ENCODE results near the gene MAN1A2. TPM values are rescaled to one million over a fixed set of nuclear protein-coding genes. Genes with fewer than 3 reads are reported as not detected.

Gene MAN1A2
- total and polyA plus RNA-seq, 9 of the 15 experiments (the other 6 are each of a cell fraction or from before 2014, with no cell fraction given) = 4.2 to 38.4 (median 18.7) TPM

DNA sequence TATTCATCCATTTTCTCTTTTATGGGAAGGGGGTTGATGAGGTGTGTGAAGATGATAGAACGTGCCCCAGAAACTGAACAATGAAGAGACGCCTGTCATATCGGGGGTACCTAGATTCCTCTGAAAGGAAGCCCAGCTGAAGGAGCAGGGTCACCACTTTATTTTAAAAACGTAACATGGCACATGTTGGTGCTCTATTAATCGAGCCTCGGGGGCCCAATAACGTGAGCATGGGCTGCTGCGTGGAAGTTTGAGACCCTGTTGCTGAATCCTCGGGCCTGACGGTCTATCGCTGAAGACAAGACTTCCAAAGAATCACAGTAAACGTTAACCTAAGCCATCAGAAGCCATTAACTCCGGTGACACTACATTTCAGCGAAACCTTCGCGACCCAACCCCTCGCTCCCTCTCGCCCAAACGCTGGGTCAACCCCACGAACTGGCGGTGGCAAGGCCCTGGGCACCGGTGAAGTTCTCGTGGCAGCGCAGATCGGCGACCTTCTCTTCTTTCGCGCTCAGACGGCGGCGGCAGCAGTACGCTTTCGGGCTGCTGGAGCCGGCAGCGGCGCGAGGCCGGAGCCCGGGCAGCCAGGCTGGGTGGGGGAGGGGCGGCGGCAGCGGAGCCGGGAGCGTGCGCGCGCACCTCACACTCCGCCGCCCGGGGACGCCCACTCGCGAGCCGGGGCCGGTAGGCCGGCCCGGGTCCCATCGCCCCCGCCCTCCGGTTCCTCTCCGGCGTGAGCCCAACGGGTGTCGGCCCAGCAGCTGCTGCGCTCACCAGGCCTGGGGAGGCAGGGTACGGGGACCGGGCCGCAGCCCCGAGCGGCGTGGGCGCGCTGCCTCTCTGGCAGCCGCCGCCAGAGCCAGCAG is 838 bp upstream of the MAN1A2 start (continued):
- TF ChIP-seq, protein P1, sequence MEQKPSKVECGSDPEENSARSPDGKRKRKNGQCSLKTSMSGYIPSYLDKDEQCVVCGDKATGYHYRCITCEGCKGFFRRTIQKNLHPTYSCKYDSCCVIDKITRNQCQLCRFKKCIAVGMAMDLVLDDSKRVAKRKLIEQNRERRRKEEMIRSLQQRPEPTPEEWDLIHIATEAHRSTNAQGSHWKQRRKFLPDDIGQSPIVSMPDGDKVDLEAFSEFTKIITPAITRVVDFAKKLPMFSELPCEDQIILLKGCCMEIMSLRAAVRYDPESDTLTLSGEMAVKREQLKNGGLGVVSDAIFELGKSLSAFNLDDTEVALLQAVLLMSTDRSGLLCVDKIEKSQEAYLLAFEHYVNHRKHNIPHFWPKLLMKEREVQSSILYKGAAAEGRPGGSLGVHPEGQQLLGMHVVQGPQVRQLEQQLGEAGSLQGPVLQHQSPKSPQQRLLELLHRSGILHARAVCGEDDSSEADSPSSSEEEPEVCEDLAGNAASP (IDR thresholded peaks at IDR 0.05) = no peak
- TF ChIP-seq KAT8 (IDR thresholded peaks at IDR 0.05; ENCODE audit: low read depth) (no peak), HCFC1 (IDR thresholded peaks at IDR 0.05; ENCODE audit: low read depth, low read length) (no peak; the same call in 1 of the 2 replicates), SPI1 (IDR thresholded peaks at IDR 0.05; ENCODE audit: borderline replicate concordance, low read depth, low read length) (no peak), KDM1A (IDR thresholded peaks at IDR 0.05) (no peak; a peak in 1 of 4 replicates), FOXJ2 (tag; IDR thresholded peaks at IDR 0.05) (peak; percentile 79), NR2C2 (CRISPR knock-in tag; IDR thresholded peaks at IDR 0.05) (peak; percentile 41; the same call in 1 of the 2 replicates), NR2C2 (tag; IDR thresholded peaks at IDR 0.05) (peak; percentile 74), SIRT6 (IDR thresholded peaks at IDR 0.05; ENCODE audit: low read depth, low read length) (no peak), C11orf30 (IDR thresholded peaks at IDR 0.05; ENCODE audit: low read depth) (no peak), RBM15 (IDR thresholded peaks at IDR 0.05; ENCODE audit: insufficient read depth, low read length) (no peak), SAFB (IDR thresholded peaks at IDR 0.05; ENCODE audit: borderline replicate concordance, low read depth, low read length) (peak; percentile 89), HNRNPH1 (optimal IDR thresholded peaks at IDR 0.05; ENCODE audit: low read depth, low read length) (no peak), SMAD1 (IDR thresholded peaks at IDR 0.05; ENCODE audit: low read depth, low read length, partially characterized antibody) (peak; percentile 23)
- TF ChIP-seq, protein P2, sequence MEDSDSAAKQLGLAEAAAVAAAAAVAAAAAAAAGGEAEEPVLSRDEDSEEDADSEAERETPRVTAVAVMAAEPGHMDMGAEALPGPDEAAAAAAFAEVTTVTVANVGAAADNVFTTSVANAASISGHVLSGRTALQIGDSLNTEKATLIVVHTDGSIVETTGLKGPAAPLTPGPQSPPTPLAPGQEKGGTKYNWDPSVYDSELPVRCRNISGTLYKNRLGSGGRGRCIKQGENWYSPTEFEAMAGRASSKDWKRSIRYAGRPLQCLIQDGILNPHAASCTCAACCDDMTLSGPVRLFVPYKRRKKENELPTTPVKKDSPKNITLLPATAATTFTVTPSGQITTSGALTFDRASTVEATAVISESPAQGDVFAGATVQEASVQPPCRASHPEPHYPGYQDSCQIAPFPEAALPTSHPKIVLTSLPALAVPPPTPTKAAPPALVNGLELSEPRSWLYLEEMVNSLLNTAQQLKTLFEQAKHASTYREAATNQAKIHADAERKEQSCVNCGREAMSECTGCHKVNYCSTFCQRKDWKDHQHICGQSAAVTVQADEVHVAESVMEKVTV (CRISPR knock-in tag; IDR thresholded peaks at IDR 0.05) = no peak
- TF ChIP-seq, protein P3, sequence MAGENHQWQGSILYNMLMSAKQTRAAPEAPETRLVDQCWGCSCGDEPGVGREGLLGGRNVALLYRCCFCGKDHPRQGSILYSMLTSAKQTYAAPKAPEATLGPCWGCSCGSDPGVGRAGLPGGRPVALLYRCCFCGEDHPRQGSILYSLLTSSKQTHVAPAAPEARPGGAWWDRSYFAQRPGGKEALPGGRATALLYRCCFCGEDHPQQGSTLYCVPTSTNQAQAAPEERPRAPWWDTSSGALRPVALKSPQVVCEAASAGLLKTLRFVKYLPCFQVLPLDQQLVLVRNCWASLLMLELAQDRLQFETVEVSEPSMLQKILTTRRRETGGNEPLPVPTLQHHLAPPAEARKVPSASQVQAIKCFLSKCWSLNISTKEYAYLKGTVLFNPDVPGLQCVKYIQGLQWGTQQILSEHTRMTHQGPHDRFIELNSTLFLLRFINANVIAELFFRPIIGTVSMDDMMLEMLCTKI (IDR thresholded peaks at IDR 0.05; ENCODE audit: partially characterized antibody) = no peak
- TF ChIP-seq, protein P4, sequence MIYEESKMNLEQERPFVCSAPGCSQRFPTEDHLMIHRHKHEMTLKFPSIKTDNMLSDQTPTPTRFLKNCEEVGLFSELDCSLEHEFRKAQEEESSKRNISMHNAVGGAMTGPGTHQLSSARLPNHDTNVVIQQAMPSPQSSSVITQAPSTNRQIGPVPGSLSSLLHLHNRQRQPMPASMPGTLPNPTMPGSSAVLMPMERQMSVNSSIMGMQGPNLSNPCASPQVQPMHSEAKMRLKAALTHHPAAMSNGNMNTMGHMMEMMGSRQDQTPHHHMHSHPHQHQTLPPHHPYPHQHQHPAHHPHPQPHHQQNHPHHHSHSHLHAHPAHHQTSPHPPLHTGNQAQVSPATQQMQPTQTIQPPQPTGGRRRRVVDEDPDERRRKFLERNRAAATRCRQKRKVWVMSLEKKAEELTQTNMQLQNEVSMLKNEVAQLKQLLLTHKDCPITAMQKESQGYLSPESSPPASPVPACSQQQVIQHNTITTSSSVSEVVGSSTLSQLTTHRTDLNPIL (CRISPR knock-in tag; IDR thresholded peaks at IDR 0.05) = no peak
- TF ChIP-seq, protein P5, sequence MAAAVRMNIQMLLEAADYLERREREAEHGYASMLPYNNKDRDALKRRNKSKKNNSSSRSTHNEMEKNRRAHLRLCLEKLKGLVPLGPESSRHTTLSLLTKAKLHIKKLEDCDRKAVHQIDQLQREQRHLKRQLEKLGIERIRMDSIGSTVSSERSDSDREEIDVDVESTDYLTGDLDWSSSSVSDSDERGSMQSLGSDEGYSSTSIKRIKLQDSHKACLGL (CRISPR knock-in tag; IDR thresholded peaks at IDR 0.05; ENCODE audit: borderline replicate concordance, poor library complexity, severe bottlenecking) = no peak

Measured in K562 (cell line).